ELF-1 (cell line): ENCODE results near the gene AXIN2.
"Not testable (repeated sequence)": the region's sequence is repeated elsewhere in the genome, so short reads cannot be mapped to it uniquely, and the experiment has no call there.

ENCODE experiments used
- DNase-seq: peaks from one replicate; pipeline ENCODE4 v3.0.0-alpha.2; 2016; ENCODE audit warnings: low read depth, low spot score

AXIN2 gene

GRCh38 chr17:65487161-65487560 is 74.3 kb downstream of the AXIN2 start:
- DNase-seq, result no peak

GRCh38 chr17:65485388-65486299 is 75.8 kb downstream of the AXIN2 start:
- no peak for DNase-seq

DNA sequence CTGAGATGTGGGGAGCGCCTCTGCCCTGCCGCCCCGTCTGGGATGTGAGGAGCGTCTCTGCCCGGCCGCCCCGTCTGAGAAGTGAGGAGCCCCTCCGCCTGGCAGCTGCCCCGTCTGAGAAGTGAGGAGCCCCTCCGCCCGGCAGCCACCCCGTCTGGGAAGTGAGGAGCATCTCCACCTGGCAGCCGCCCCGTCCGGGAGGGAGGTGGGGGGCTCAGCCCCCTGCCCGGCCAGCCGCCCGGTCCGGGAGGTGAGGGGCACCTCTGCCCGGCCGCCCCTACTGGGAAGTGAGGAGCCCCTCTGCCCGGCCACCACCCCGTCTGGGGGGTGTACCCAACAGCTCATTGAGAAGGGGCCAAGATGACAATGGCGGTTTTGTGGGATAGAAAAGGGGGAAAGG is 77.0 kb downstream of the AXIN2 start:
- not testable (repeated sequence) for DNase-seq

GRCh38 chr17:65483438-65483837 is 78.0 kb downstream of the AXIN2 start:
- no peak for DNase-seq

DNA sequence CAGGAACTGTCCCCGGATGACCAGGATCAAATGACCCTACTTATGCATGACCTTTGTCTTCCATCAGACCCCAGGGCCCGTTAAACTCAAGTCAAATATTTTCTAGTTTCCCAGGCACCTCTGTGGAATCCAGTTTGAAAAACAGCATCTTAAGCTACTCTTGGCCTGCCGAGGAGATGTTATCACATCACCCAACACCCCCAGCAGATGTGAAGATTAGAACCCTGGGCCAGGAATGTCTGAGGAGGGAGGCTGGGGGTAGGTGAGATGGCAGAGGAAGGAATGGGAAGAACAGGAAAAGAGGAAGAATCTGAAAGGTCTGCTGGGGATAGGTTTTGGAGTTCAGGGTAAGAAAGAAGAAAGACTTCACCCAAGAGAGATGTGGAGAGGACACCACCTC is 79.2 kb downstream of the AXIN2 start:
- no peak for DNase-seq

- DNase-seq, result no peak
Observed at GRCh38 chr17:65479282-65479681, 82.2 kb downstream of the AXIN2 start.
